ENCODE data around the gene ROR1. TPM values are rescaled to one million over a fixed set of nuclear protein-coding genes. Genes with fewer than 3 reads are reported as not detected.

Gene ROR1
- total RNA-seq, 4 donors from 2014 or later = 5.1 to 7.3 (median 6.5) TPM

DNA sequence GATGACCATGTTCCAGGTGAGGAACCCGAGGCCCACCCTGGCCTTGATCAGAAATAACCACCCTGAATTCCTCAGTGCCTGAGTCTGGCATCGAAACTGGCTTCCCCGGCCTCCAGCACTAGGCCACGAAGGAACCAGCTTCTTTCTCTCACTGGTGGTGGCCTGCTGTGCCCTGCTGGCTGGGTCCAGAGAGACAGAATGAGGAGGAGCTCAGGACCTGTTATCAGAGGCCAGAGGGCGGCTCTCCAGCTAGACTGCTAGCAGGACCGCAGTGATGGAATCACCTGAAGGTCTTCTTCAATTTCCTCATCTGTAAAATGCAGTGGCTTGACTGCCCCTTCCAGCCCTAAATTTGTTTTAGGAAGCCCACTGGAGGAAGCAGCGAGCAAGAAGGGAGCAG lies 20.5 kb downstream of the ROR1 start:
- 94% methylated on average over 7 of the region's 7 CpGs for WGBS
- no peak overlapping the region for H3K27ac ChIP-seq (replicated peaks in 1 of 4)
- intact Hi-C loops (cut with DNase I) = no loop called here
- H3K9me3 ChIP-seq = no peaks in the 10 kb centered on the region
- TF ChIP-seq POLR2A (IDR thresholded peaks at IDR 0.05; ENCODE audit: low read depth) = no peak
- TF ChIP-seq POLR2AphosphoS5 (IDR thresholded peaks at IDR 0.05) = no peak
- H3K4me3 ChIP-seq = no peak overlapping the region
- no peak for DNase-seq (ENCODE audit: extremely low spot score)
- H3K4me1 ChIP-seq = peaks cover 0 to 6% (median under 1%) of the 10 kb centered on the region in 4 donors
- no peaks in the 10 kb centered on the region for H3K36me3 ChIP-seq
- H3K27me3 ChIP-seq = no peaks in the 10 kb centered on the region

DNA sequence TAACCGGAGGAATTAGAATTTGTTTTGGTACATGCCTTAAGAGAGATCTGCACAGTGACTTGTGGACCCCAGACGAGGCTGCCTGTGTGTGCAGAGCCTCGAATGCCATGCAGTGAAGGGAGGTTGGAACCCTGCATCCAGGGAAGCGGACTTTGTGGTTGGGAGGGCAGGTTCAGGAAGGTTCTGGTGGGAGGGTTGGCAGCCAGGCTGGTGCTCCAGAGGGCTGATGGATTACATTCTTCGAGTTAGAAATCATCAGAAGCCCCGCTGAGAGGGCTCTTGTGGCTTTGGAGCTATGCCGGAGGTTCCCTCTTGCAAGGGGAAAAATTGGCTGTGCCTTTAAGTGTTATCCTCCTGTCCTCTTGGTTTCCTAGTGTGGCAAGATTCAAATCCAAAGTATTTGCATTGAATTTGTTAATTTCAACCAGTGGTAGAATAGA lies 21.1 kb downstream of the ROR1 start:
- intact Hi-C loops (cut with DNase I) = no loop called here
- TF ChIP-seq POLR2AphosphoS5 (IDR thresholded peaks at IDR 0.05) (no peak), POLR2A (IDR thresholded peaks at IDR 0.05; ENCODE audit: low read depth) (no peak), EP300 (IDR thresholded peaks at IDR 0.05) (no peak)
- TF ChIP-seq, protein P1, sequence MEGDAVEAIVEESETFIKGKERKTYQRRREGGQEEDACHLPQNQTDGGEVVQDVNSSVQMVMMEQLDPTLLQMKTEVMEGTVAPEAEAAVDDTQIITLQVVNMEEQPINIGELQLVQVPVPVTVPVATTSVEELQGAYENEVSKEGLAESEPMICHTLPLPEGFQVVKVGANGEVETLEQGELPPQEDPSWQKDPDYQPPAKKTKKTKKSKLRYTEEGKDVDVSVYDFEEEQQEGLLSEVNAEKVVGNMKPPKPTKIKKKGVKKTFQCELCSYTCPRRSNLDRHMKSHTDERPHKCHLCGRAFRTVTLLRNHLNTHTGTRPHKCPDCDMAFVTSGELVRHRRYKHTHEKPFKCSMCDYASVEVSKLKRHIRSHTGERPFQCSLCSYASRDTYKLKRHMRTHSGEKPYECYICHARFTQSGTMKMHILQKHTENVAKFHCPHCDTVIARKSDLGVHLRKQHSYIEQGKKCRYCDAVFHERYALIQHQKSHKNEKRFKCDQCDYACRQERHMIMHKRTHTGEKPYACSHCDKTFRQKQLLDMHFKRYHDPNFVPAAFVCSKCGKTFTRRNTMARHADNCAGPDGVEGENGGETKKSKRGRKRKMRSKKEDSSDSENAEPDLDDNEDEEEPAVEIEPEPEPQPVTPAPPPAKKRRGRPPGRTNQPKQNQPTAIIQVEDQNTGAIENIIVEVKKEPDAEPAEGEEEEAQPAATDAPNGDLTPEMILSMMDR (IDR thresholded peaks at IDR 0.05) = no peak
- Histone ChIP-seq H3K27me3 (no peaks in the 10 kb centered on the region), H3K9me3 (no peaks in the 10 kb centered on the region), H3K4me3 (no peak overlapping the region), H3K36me3 (no peaks in the 10 kb centered on the region), H3K4me1 (peaks cover 0 to 8% (median 3%) of the 10 kb centered on the region in 4 donors), H3K27ac (replicated peaks in 1 of 4) (no peak overlapping the region)
- DNase-seq (ENCODE audit: extremely low spot score) = no peak
- WGBS = 89% methylated on average over 7 of the region's 7 CpGs

DNA sequence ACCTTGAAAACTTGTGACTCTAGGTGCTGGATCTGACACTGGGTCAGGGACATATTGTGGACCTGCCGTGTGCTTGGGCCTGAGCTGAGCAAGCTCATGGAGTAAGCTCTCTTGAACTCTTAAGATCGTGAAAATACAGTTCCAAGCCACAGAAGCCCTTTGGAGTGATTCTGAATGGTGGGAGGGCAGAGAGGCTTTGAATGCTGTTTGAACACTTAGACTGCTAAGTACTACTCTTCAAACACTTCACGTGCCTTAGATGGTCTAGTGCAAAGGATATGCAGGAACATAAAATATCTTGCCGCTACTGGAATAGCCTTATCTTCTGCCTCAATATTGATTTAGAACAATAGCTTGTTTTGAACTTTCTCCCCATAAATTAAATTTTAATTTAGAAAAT lies 21.6 kb downstream of the ROR1 start:
- TF ChIP-seq POLR2AphosphoS5 (IDR thresholded peaks at IDR 0.05) (no peak), EP300 (IDR thresholded peaks at IDR 0.05) (no peak), POLR2A (IDR thresholded peaks at IDR 0.05; ENCODE audit: low read depth) (no peak)
- TF ChIP-seq, protein P1 (IDR thresholded peaks at IDR 0.05) = no peak
- no peaks in the 10 kb centered on the region for H3K9me3 ChIP-seq
- no peaks in the 10 kb centered on the region for H3K27me3 ChIP-seq
- intact Hi-C loops (cut with DNase I) = no loop called here
- no peaks in the 10 kb centered on the region for H3K36me3 ChIP-seq
- H3K4me3 ChIP-seq = no peak overlapping the region
- WGBS = 94% methylated on average over 4 of the region's 4 CpGs
- peaks cover 0 to 8% (median 3%) of the 10 kb centered on the region in 4 donors for H3K4me1 ChIP-seq
- no peak for DNase-seq (ENCODE audit: extremely low spot score)
- no peak overlapping the region for H3K27ac ChIP-seq (replicated peaks in 1 of 4)

DNA sequence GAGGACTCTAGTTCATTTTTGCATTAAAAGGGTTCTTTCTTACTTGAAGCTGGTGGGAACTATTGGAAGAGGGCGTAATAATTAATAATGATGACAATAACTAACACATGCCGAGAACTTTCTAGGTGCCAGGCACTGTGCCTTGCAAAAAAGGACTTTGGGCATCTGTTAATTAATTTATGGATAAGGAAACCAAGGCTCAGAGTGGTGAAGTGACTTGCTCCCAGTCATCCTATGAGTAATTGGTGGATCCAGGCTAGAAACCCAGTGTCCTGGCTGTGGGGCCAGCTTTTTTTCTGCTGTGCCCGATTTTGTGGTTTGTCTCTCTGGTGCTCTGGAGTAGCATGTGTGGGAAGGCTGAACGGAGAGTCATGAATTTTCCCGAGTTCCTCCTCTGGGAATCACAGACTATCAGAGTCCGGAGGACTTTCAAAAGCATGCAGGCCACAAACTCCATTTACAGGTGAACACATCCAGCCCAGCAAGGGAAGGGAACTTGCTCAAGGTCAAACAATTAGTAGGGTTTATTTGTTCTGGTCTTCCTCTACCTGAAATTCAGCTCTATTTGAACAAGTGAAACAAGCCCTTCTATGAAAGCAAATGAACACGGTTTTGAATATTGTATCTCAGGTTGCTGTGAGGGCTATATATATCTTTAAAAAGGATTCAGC lies 23.4 kb downstream of the ROR1 start:
- intact Hi-C loops (cut with DNase I) = no loop called here
- H3K27me3 ChIP-seq = no peaks in the 10 kb centered on the region
- H3K9me3 ChIP-seq = no peaks in the 10 kb centered on the region
- peaks cover 0 to 8% (median 2%) of the 10 kb centered on the region in 4 donors for H3K4me1 ChIP-seq
- WGBS = 89% methylated on average over 6 of the region's 7 CpGs
- H3K4me3 ChIP-seq = no peak overlapping the region
- H3K36me3 ChIP-seq = no peaks in the 10 kb centered on the region
- peak; percentile 85 for DNase-seq (ENCODE audit: extremely low spot score)
- TF ChIP-seq, protein P1 (IDR thresholded peaks at IDR 0.05) = no peak
- TF ChIP-seq POLR2AphosphoS5 (IDR thresholded peaks at IDR 0.05) = no peak
- no peak for TF ChIP-seq POLR2A (IDR thresholded peaks at IDR 0.05; ENCODE audit: low read depth)
- TF ChIP-seq EP300 (IDR thresholded peaks at IDR 0.05) = no peak
- H3K27ac ChIP-seq (replicated peaks in 1 of 4) = no peak overlapping the region

DNA sequence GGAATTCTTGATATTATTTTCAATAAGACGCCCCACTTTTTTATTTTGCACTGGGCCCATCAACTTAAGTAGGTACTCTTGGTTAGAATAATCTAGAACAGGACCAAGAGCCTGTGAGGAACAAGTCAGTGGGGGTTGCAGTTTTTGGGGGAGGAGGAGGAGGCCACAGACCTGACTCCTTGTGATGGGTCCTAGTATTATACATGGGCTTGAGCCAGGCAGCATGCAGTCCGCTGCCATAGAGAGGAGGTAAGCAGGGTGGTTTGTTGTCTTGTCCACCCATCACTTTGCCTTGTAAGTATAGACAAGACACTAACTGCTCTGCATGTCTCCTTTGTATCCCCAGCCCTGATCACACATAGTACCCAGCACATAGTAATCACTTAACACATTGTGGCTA lies 24.5 kb downstream of the ROR1 start:
- WGBS = 79% methylated on average over 2 of the region's 2 CpGs
- H3K27me3 ChIP-seq = no peaks in the 10 kb centered on the region
- intact Hi-C loops (cut with DNase I) = no loop called here
- H3K4me3 ChIP-seq = no peak overlapping the region
- peaks cover 0 to 8% (median 0%) of the 10 kb centered on the region in 4 donors for H3K4me1 ChIP-seq
- no peaks in the 10 kb centered on the region for H3K36me3 ChIP-seq
- no peaks in the 10 kb centered on the region for H3K9me3 ChIP-seq
- no peak overlapping the region for H3K27ac ChIP-seq (replicated peaks in 1 of 4)
- TF ChIP-seq EP300 (IDR thresholded peaks at IDR 0.05) (no peak), POLR2AphosphoS5 (IDR thresholded peaks at IDR 0.05) (no peak), POLR2A (IDR thresholded peaks at IDR 0.05; ENCODE audit: low read depth) (no peak)
- TF ChIP-seq, protein P1 (IDR thresholded peaks at IDR 0.05) = no peak
- DNase-seq (ENCODE audit: extremely low spot score) = peak; percentile 82
